Measurements from ENCODE around the gene PSMB10.
"Not testable (repeated sequence)": the region's sequence is repeated elsewhere in the genome, so short reads cannot be mapped to it uniquely, and the experiment has no call there.

PSMB10 gene

GRCh38 chr16:67936124-67936879 is at the start of gene PSMB10:
Gene PSMB10, minus strand, starts transcription at chr16:67936850. Its CDS starts 101 bp downstream, at chr16:67936749.
- peak; percentile 64 for DNase-seq (ENCODE audit: low spot score)

- DNase-seq (ENCODE audit: low spot score): no peak
These were observed 45.5 kb upstream of the PSMB10 start for GRCh38 chr16:67982011-67982696.

GRCh38 chr16:67979955-67980678 is 43.5 kb upstream of the PSMB10 start, which contains the start of gene DPEP3:
Gene DPEP3, minus strand, starts transcription at chr16:67980499. Its CDS starts 119 bp downstream, at chr16:67980380.
- peak; percentile 75 for DNase-seq (ENCODE audit: low spot score)

GRCh38 chr16:67977469-67978227 is 41.0 kb upstream of the PSMB10 start:
- DNase-seq (ENCODE audit: low spot score): no peak

GRCh38 chr16:67977005-67977404 is 40.4 kb upstream of the PSMB10 start:
- DNase-seq (ENCODE audit: low spot score): no peak

- DNase-seq (ENCODE audit: low spot score): no peak
These were observed 39.6 kb upstream of the PSMB10 start for GRCh38 chr16:67976205-67976604.

- no peak for DNase-seq (ENCODE audit: low spot score)
These were observed 38.9 kb upstream of the PSMB10 start for GRCh38 chr16:67975321-67976105.

- not testable (repeated sequence) for DNase-seq (ENCODE audit: low spot score)
These were observed 35.6 kb upstream of the PSMB10 start for GRCh38 chr16:67972285-67972684.

GRCh38 chr16:67971111-67971510 is 34.5 kb upstream of the PSMB10 start:
- DNase-seq (ENCODE audit: low spot score): no peak

- peak; percentile 62 for DNase-seq (ENCODE audit: low spot score)
These were observed 32.8 kb upstream of the PSMB10 start for GRCh38 chr16:67969254-67970039.

- DNase-seq (ENCODE audit: low spot score): peak; percentile 98
These were observed 32.0 kb upstream of the PSMB10 start, which contains the start of gene SLC12A4 for GRCh38 chr16:67968400-67969253. Gene SLC12A4, minus strand, starts transcription at chr16:67968637. Its CDS starts 84 bp downstream, at chr16:67968553.

GRCh38 chr16:67967958-67968399 is 31.3 kb upstream of the PSMB10 start:
- peak; percentile 68 for DNase-seq (ENCODE audit: low spot score)

- no peak for DNase-seq (ENCODE audit: low spot score)
These were observed 30.7 kb upstream of the PSMB10 start for GRCh38 chr16:67967183-67967957.

- DNase-seq (ENCODE audit: low spot score): peak; percentile 55
These were observed 30.0 kb upstream of the PSMB10 start for GRCh38 chr16:67966549-67967182.

GRCh38 chr16:67965668-67966548 is 29.3 kb upstream of the PSMB10 start:
- no peak for DNase-seq (ENCODE audit: low spot score)

- no peak for DNase-seq (ENCODE audit: low spot score)
These were observed 28.0 kb upstream of the PSMB10 start for GRCh38 chr16:67964477-67965131.
